ENCODE data around the gene OGFOD2. TPM values are rescaled to one million over a fixed set of nuclear protein-coding genes. Genes with fewer than 3 reads are reported as not detected.

The OGFOD2 gene
- total and polyA plus RNA-seq, 9 of the 15 experiments (the other 6 are each of a cell fraction or from before 2014, with no cell fraction given): 1.4 to 111 (median 18.5) TPM

DNA sequence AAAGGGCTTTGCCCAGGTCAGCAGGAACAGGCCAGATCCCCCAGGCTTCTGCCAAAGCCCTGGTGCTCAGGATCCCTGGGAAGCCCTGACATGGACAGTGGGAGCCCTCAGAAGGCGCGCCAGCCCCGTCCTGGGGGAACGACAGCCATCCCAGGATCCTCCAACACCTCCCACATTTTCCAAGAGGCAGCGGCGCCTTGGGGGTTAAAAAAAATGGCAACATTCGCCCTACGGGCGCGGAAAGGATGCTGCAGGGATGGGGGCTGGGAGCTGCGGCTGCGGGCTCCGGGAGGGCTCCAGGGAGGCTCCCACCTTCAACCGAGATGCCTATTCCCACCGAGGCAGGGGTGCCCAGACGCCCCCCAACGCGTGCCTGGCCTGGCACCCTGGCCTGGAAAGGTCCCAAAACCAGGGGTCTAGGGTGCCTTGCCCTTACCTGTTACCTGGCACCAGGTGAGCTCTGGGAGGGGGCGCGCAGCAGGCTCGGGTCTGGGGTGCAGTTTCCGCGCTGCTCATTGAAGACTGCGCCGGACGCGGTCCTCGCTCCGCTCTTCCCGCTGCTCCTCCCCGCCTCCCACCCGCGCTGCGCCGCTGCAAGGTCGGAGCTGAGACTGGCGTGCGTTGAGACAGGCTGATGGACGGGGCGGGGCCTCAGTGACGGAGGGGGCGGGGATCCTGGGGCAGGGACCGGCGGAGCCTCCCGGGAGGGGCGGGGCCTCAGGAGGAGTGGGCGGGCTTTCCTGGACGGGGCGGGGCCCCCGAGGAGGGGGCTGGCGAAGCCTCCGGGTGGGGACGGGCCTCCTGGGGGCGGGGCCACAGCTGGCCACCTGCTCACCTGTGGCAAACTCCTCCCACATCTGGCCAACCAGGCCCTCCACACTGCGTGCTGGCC is 8.9 kb upstream of the OGFOD2 start, which contains the start of gene ABCB9 (continued):
- TF ChIP-seq, protein P1, sequence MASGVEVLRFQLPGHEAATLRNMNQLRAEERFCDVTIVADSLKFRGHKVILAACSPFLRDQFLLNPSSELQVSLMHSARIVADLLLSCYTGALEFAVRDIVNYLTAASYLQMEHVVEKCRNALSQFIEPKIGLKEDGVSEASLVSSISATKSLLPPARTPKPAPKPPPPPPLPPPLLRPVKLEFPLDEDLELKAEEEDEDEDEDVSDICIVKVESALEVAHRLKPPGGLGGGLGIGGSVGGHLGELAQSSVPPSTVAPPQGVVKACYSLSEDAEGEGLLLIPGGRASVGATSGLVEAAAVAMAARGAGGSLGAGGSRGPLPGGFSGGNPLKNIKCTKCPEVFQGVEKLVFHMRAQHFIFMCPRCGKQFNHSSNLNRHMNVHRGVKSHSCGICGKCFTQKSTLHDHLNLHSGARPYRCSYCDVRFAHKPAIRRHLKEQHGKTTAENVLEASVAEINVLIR (CRISPR knock-in tag; IDR thresholded peaks at IDR 0.05): no peak
- TF ChIP-seq ZNF316 (IDR thresholded peaks at IDR 0.05): no peak
- peak; percentile 66; the same call in 1 of the 2 replicates for TF ChIP-seq CTBP1 (IDR thresholded peaks at IDR 0.05; ENCODE audit: borderline replicate concordance)
- TF ChIP-seq NKRF (IDR thresholded peaks at IDR 0.05; ENCODE audit: borderline replicate concordance): no peak
- TF ChIP-seq STAG1 (CRISPR knock-in tag; IDR thresholded peaks at IDR 0.05; ENCODE audit: borderline replicate concordance): no peak
- no peak for TF ChIP-seq HDAC2 (IDR thresholded peaks at IDR 0.05)
- no peak for TF ChIP-seq LEF1 (IDR thresholded peaks at IDR 0.05)
- TF ChIP-seq SMAD2 (IDR thresholded peaks at IDR 0.05; ENCODE audit: low read depth, low read length): no peak
- TF ChIP-seq PHB2 (IDR thresholded peaks at IDR 0.05; ENCODE audit: low read depth): no peak
- no peak for TF ChIP-seq RNF2 (IDR thresholded peaks at IDR 0.05)
- peak; percentile 29 for TF ChIP-seq PCBP1 (IDR thresholded peaks at IDR 0.05; ENCODE audit: low read depth, low read length, poor library complexity, severe bottlenecking)
- TF ChIP-seq TOE1 (IDR thresholded peaks at IDR 0.05; ENCODE audit: borderline replicate concordance): 0 out of 2 replicates have a peak, but pooled peaks have one; percentile 29
- TF ChIP-seq TOE1 (CRISPR knock-in tag; IDR thresholded peaks at IDR 0.05; ENCODE audit: borderline replicate concordance, low read depth): no peak
- TF ChIP-seq TEAD2 (tag; IDR thresholded peaks at IDR 0.05): no peak
- TF ChIP-seq ELF2 (CRISPR knock-in tag; IDR thresholded peaks at IDR 0.05): no peak
- no peak for TF ChIP-seq SETDB1 (IDR thresholded peaks at IDR 0.05; ENCODE audit: low read length)
- no peak for TF ChIP-seq HEY1 (CRISPR knock-in tag; IDR thresholded peaks at IDR 0.05; ENCODE audit: borderline replicate concordance)
- TF ChIP-seq, protein P2, sequence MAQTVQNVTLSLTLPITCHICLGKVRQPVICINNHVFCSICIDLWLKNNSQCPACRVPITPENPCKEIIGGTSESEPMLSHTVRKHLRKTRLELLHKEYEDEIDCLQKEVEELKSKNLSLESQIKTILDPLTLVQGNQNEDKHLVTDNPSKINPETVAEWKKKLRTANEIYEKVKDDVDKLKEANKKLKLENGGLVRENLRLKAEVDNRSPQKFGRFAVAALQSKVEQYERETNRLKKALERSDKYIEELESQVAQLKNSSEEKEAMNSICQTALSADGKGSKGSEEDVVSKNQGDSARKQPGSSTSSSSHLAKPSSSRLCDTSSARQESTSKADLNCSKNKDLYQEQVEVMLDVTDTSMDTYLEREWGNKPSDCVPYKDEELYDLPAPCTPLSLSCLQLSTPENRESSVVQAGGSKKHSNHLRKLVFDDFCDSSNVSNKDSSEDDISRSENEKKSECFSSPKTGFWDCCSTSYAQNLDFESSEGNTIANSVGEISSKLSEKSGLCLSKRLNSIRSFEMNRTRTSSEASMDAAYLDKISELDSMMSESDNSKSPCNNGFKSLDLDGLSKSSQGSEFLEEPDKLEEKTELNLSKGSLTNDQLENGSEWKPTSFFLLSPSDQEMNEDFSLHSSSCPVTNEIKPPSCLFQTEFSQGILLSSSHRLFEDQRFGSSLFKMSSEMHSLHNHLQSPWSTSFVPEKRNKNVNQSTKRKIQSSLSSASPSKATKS (CRISPR knock-in tag; IDR thresholded peaks at IDR 0.05): no peak
- TF ChIP-seq, protein P3, sequence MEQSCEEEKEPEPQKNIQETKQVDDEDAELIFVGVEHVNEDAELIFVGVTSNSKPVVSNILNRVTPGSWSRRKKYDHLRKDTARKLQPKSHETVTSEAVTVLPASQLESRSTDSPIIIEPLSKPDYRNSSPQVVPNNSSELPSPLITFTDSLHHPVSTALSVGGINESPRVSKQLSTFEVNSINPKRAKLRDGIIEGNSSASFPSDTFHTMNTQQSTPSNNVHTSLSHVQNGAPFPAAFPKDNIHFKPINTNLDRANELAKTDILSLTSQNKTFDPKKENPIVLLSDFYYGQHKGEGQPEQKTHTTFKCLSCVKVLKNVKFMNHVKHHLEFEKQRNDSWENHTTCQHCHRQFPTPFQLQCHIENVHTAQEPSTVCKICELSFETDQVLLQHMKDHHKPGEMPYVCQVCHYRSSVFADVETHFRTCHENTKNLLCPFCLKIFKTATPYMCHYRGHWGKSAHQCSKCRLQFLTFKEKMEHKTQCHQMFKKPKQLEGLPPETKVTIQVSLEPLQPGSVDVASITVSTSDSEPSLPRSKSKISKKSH (CRISPR knock-in tag; IDR thresholded peaks at IDR 0.05): no peak
- no peak for TF ChIP-seq ZNF124 (CRISPR knock-in tag; IDR thresholded peaks at IDR 0.05)
- no peak for TF ChIP-seq DPF2 (IDR thresholded peaks at IDR 0.05)
- TF ChIP-seq, protein P4, sequence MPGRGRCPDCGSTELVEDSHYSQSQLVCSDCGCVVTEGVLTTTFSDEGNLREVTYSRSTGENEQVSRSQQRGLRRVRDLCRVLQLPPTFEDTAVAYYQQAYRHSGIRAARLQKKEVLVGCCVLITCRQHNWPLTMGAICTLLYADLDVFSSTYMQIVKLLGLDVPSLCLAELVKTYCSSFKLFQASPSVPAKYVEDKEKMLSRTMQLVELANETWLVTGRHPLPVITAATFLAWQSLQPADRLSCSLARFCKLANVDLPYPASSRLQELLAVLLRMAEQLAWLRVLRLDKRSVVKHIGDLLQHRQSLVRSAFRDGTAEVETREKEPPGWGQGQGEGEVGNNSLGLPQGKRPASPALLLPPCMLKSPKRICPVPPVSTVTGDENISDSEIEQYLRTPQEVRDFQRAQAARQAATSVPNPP (IDR thresholded peaks at IDR 0.05; ENCODE audit: borderline replicate concordance, insufficient read depth, insufficient read length): no peak

Measured in K562 (cell line).